Smooth muscle cell (in vitro differentiated cells): Measurements from ENCODE around the gene HLA-G. TPM values are rescaled to one million over a fixed set of nuclear protein-coding genes. Genes with fewer than 3 reads are reported as not detected.

Source experiments
- DNase-seq: peaks from one replicate; lab custom pipeline; 2025; ENCODE audit not compliant: unreplicated experiment; lab: John Stamatoyannopoulos, UW
- H2AFZ ChIP-seq: fragments of 200-600 bp; sonication (generic); 2 replicates; pipeline ENCODE4 v1.6.0; 2016; ENCODE audit warnings: antibody characterized with exemption, low read depth, mild to moderate bottlenecking
- H3F3A ChIP-seq: fragments of 200-600 bp; sonication (generic); 2 replicates; pipeline ENCODE4 v1.6.0; 2017; ENCODE audit warnings: antibody characterized with exemption, low read depth
- H3K27ac ChIP-seq: fragments of 200-600 bp; sonication (generic); 2 replicates; pipeline ENCODE4 v1.5.1; 2016; ENCODE audit warnings: low read depth, mild to moderate bottlenecking
- H3K27me3 ChIP-seq: fragments of 200-600 bp; sonication (generic); 2 replicates; pipeline ENCODE4 v1.6.1; 2016; ENCODE audit warnings: low read depth, mild to moderate bottlenecking
- H3K36me3 ChIP-seq: fragments of 200-600 bp; sonication (generic); 2 replicates; pipeline ENCODE4 v1.5.1; 2016; ENCODE audit warnings: low read depth
- H3K4me1 ChIP-seq: fragments of 200-600 bp; sonication (generic); 2 replicates; pipeline ENCODE4 v1.5.1; 2016; ENCODE audit warnings: low read depth
- H3K4me2 ChIP-seq: fragments of 200-600 bp; sonication (generic); 2 replicates; pipeline ENCODE4 v1.6.0; 2016; ENCODE audit warnings: mild to moderate bottlenecking
- H3K4me3 ChIP-seq: fragments of 200-600 bp; sonication (generic); 2 replicates; pipeline ENCODE4 v1.5.1; 2016; ENCODE audit warnings: mild to moderate bottlenecking
- H3K79me2 ChIP-seq: fragments of 200-600 bp; sonication (generic); 2 replicates; pipeline ENCODE4 v1.6.0; 2016; ENCODE audit warnings: low read depth, mild to moderate bottlenecking
- H3K9ac ChIP-seq: fragments of 200-600 bp; sonication (generic); 2 replicates; pipeline ENCODE4 v1.6.0; 2016; ENCODE audit warnings: low read depth
- H3K9me3 ChIP-seq: fragments of 200-600 bp; sonication (generic); replicated peaks from 2 replicates; pipeline ENCODE4 v1.5.1; 2016; ENCODE audit warnings: low read depth
- H4K20me1 ChIP-seq: fragments of 200-600 bp; sonication (generic); 2 replicates; pipeline ENCODE4 v1.6.0; 2016; ENCODE audit warnings: low read depth
- CTCF ChIP-seq: fragments of 200-600 bp; sonication (generic); IDR thresholded peaks from 2 replicates; pipeline ENCODE4 v1.5.1; 2017; ENCODE audit warnings: borderline replicate concordance, mild to moderate bottlenecking, antibody characterized with exemption; ENCODE audit not compliant: insufficient read depth, poor library complexity, severe bottlenecking
- WGBS: methylation state at CpG from one replicate; pipeline ENCODE4 v1.1.7; 2016; ENCODE audit warnings: low lambda C conversion rate; 5-methylcytosine and 5-hydroxymethylcytosine counted together
- polyA plus RNA-seq: library from polyadenylated mRNA; unstranded; fragments of >200 nt; fragmentation: Nextera tagmentation; extraction: Ambion mirVana; gene quantifications from 2 replicates; pipeline ENCODE4 v1.2.1, GENCODE V29; 2016
- total RNA-seq: library from RNA; depleted of rRNA; stranded (reverse); fragments of >200 nt; gene quantifications from 2 replicates; pipeline ENCODE4 v1.2.3, GENCODE V29; 2014

The HLA-G gene
- total and polyA plus RNA-seq, 2 experiments from 2014 or later = 0.22 to 1.7 TPM

- no peak for TF ChIP-seq CTCF
- H3K9me3 ChIP-seq = no peaks in the 10 kb centered on the region
- no peak overlapping the region for H3K9ac ChIP-seq
- H3K36me3 ChIP-seq = no peaks in the 10 kb centered on the region
- H4K20me1 ChIP-seq = no peaks in the 10 kb centered on the region
- H3K4me1 ChIP-seq = no peaks in the 10 kb centered on the region
- no peaks in the 10 kb centered on the region for H3F3A ChIP-seq
- peaks cover 93% of the 10 kb centered on the region for H3K27me3 ChIP-seq
- H2AFZ ChIP-seq = no peak overlapping the region
- no peaks in the 10 kb centered on the region for H3K79me2 ChIP-seq
- H3K27ac ChIP-seq = no peak overlapping the region
- no peak overlapping the region for H3K4me3 ChIP-seq
- no peak for DNase-seq
- no peak overlapping the region for H3K4me2 ChIP-seq
- 80% methylated on average over 2 of the region's 2 CpGs for WGBS
Observed at GRCh38 chr6:29825848-29826247, 1.8 kb upstream of the HLA-G start.

- WGBS = 40% methylated on average over 1 of the region's 1 CpG
- peaks cover 93% of the 10 kb centered on the region for H3K27me3 ChIP-seq
Observed at GRCh38 chr6:29826271-29826670, 1.4 kb upstream of the HLA-G start.

GRCh38 chr6:29828471-29828797 is 809 bp downstream of the HLA-G start:
- H3F3A ChIP-seq = no peaks in the 10 kb centered on the region
- H3K79me2 ChIP-seq = no peaks in the 10 kb centered on the region
- no peaks in the 10 kb centered on the region for H3K36me3 ChIP-seq
- H3K4me1 ChIP-seq = no peaks in the 10 kb centered on the region
- H3K4me2 ChIP-seq = peak overlapping the region; percentile 81
- no peaks in the 10 kb centered on the region for H3K9me3 ChIP-seq
- no peak overlapping the region for H3K27ac ChIP-seq
- DNase-seq = no peak
- peak overlapping the region; percentile 36 for H3K4me3 ChIP-seq
- H3K9ac ChIP-seq = no peak overlapping the region
- H3K27me3 ChIP-seq = peaks cover 96% of the 10 kb centered on the region
- 43% methylated on average over 18 of the region's 26 CpGs for WGBS
- no peak overlapping the region for H2AFZ ChIP-seq
- H4K20me1 ChIP-seq = no peaks in the 10 kb centered on the region
- TF ChIP-seq CTCF = no peak

More at GRCh38 chr6:29826271-29826670, 1.4 kb upstream of the HLA-G start:
- no peak for DNase-seq
- Histone ChIP-seq H3K4me3 (no peak overlapping the region), H3K36me3 (no peaks in the 10 kb centered on the region), H3K9me3 (no peaks in the 10 kb centered on the region), H2AFZ (no peak overlapping the region), H3K9ac (no peak overlapping the region), H3K27ac (no peak overlapping the region), H3K79me2 (no peaks in the 10 kb centered on the region), H3F3A (no peaks in the 10 kb centered on the region), H4K20me1 (no peaks in the 10 kb centered on the region), H3K4me1 (no peaks in the 10 kb centered on the region), H3K4me2 (no peak overlapping the region)
- no peak for TF ChIP-seq CTCF

GRCh38 chr6:29829766-29830165 is 2.1 kb downstream of the HLA-G start:
- no peak overlapping the region for H3K4me3 ChIP-seq
- no peak overlapping the region for H3K27ac ChIP-seq
- H3K9ac ChIP-seq = no peak overlapping the region
- no peaks in the 10 kb centered on the region for H3K9me3 ChIP-seq
- H3K36me3 ChIP-seq = no peaks in the 10 kb centered on the region
- no peak overlapping the region for H2AFZ ChIP-seq
- WGBS = 89% methylated on average over 3 of the region's 3 CpGs
- DNase-seq = no peak
- H3F3A ChIP-seq = no peaks in the 10 kb centered on the region
- H3K27me3 ChIP-seq = peaks cover 98% of the 10 kb centered on the region
- H4K20me1 ChIP-seq = no peaks in the 10 kb centered on the region
- H3K4me2 ChIP-seq = no peak overlapping the region
- no peak for TF ChIP-seq CTCF
- no peaks in the 10 kb centered on the region for H3K4me1 ChIP-seq
- no peaks in the 10 kb centered on the region for H3K79me2 ChIP-seq
